ENCODE measurements around the gene MRPS18A. TPM values are rescaled to one million over a fixed set of nuclear protein-coding genes. Genes with fewer than 3 reads are reported as not detected.

MRPS18A gene
- total and polyA plus RNA-seq, 2 experiments from 2014 or later: 58.6 to 62.7 TPM

DNA sequence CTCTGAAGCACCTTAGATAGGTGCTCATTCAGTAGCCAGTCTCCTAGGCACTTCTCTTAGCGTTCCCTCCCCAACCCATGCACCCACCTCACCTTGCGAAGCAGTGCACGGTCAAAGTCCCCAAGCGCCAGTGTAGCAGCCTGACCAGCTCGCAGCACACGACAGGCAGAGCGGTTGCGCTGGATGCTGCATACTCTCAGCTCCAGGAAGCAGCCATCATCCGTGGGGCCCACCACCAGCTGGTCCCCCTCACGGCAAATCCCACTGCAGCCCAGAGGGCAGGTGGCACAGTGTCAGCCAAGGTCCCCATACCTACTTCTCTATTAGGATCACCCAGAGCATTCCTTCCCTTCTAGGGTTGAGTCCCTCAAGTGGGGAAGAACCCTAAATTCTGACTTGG, 65.0 kb downstream of the MRPS18A start:
- TF ChIP-seq STAT1 (IDR thresholded peaks at IDR 0.05; ENCODE audit: unreplicated experiment): no peak
- TF ChIP-seq, protein P1, sequence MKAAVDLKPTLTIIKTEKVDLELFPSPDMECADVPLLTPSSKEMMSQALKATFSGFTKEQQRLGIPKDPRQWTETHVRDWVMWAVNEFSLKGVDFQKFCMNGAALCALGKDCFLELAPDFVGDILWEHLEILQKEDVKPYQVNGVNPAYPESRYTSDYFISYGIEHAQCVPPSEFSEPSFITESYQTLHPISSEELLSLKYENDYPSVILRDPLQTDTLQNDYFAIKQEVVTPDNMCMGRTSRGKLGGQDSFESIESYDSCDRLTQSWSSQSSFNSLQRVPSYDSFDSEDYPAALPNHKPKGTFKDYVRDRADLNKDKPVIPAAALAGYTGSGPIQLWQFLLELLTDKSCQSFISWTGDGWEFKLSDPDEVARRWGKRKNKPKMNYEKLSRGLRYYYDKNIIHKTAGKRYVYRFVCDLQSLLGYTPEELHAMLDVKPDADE (IDR thresholded peaks at IDR 0.05): no peak
- TF ChIP-seq POLR2AphosphoS5 (IDR thresholded peaks at IDR 0.05; ENCODE audit: low read depth): no peak
- no peak for TF ChIP-seq NANOG (IDR thresholded peaks at IDR 0.05; ENCODE audit: borderline replicate concordance)
- no peak for TF ChIP-seq EZH2phosphoT487 (IDR thresholded peaks at IDR 0.05; ENCODE audit: unreplicated experiment)
- H3K4me1 Mint-ChIP-seq: no peaks in the 10 kb centered on the region; the same call in 2 of the 3 replicates
- no peaks in the 10 kb centered on the region for H3K4me1 ChIP-seq (ENCODE audit: insufficient read depth)
- peaks cover 15% of the 10 kb centered on the region for H3K36me3 ChIP-seq (ENCODE audit: insufficient read depth)
- no peak for DNase-seq (ENCODE audit: low spot score)
- H3K27ac ChIP-seq (ENCODE audit: low read depth): no peak overlapping the region
- H3K27me3 ChIP-seq (ENCODE audit: insufficient read depth): no peaks in the 10 kb centered on the region
- peaks cover 64% of the 10 kb centered on the region for H3K36me3 Mint-ChIP-seq (ENCODE audit: low read depth)
- H3K9me2 ChIP-seq (ENCODE audit: insufficient read depth): no peaks in the 10 kb centered on the region
- H3K9me3 Mint-ChIP-seq: no peaks in the 10 kb centered on the region
- H3K4me2 ChIP-seq: no peak overlapping the region
- H3F3A ChIP-seq (replicated peaks; ENCODE audit: low read depth): peaks cover 8% of the 10 kb centered on the region; the same call in 1 of the 2 replicates
- no peak overlapping the region for H2AFZ ChIP-seq
- H3K4me3 ChIP-seq: no peak overlapping the region
- ATAC-seq: no peak
- no peak overlapping the region for H3K27ac Mint-ChIP-seq
- peaks cover 4% of the 10 kb centered on the region for H3K27me3 Mint-ChIP-seq (ENCODE audit: insufficient read depth, low read depth, poor library complexity)
- H3K79me2 ChIP-seq (replicated peaks; ENCODE audit: insufficient read depth): peaks cover 9% of the 10 kb centered on the region
- peaks cover 4% of the 10 kb centered on the region for H4K20me1 ChIP-seq (replicated peaks; ENCODE audit: insufficient read depth)
- no peak overlapping the region for H3K4me3 Mint-ChIP-seq

DNA sequence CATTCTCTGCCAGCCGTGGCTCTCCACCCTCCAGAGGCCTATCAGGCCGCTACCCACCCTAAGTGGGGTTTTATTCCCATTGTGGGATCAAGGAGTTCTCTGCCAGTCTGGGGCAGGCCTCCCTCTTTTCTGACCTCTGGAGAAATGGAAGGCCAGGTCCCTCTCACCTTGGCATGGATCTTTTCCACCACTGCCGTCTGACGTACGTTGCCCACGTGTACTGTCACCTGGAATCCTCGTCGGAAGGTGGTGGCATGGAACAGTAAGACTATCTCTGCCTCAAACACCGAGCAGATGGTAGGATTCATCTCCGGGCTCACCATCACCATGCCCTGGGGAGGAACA, 65.8 kb downstream of the MRPS18A start:
- no peak overlapping the region for H3K27ac ChIP-seq (ENCODE audit: low read depth)
- H3K27me3 ChIP-seq (ENCODE audit: insufficient read depth): no peaks in the 10 kb centered on the region
- no peaks in the 10 kb centered on the region; the same call in 2 of the 3 replicates for H3K4me1 Mint-ChIP-seq
- H3K4me1 ChIP-seq (ENCODE audit: insufficient read depth): no peaks in the 10 kb centered on the region
- peaks cover 2% of the 10 kb centered on the region; the same call in 1 of the 2 replicates for H3K79me2 ChIP-seq (replicated peaks; ENCODE audit: insufficient read depth)
- no peak overlapping the region for H3K4me3 Mint-ChIP-seq
- ATAC-seq (no peak), DNase-seq (ENCODE audit: low spot score) (no peak)
- no peak overlapping the region for H2AFZ ChIP-seq
- H4K20me1 ChIP-seq (replicated peaks; ENCODE audit: insufficient read depth): no peaks in the 10 kb centered on the region; the same call in 1 of the 2 replicates
- no peaks in the 10 kb centered on the region for H3K9me3 Mint-ChIP-seq
- no peaks in the 10 kb centered on the region for H3K9me2 ChIP-seq (ENCODE audit: insufficient read depth)
- H3K27ac Mint-ChIP-seq: no peak overlapping the region
- TF ChIP-seq NANOG (IDR thresholded peaks at IDR 0.05; ENCODE audit: borderline replicate concordance) (no peak), POLR2AphosphoS5 (IDR thresholded peaks at IDR 0.05; ENCODE audit: low read depth) (no peak), EZH2 (IDR thresholded peaks at IDR 0.05; ENCODE audit: low read depth, unreplicated experiment) (no peak), STAT1 (IDR thresholded peaks at IDR 0.05; ENCODE audit: unreplicated experiment) (no peak), ZNF331 (CRISPR knock-in tag; IDR thresholded peaks at IDR 0.05; ENCODE audit: low read depth) (no peak), JUNB (IDR thresholded peaks at IDR 0.05; ENCODE audit: unreplicated experiment) (no peak), ZNF114 (CRISPR knock-in tag; IDR thresholded peaks at IDR 0.05) (no peak), CREB1 (CRISPR knock-in tag; IDR thresholded peaks at IDR 0.05; ENCODE audit: low read depth) (no peak)
- TF ChIP-seq, protein P2, sequence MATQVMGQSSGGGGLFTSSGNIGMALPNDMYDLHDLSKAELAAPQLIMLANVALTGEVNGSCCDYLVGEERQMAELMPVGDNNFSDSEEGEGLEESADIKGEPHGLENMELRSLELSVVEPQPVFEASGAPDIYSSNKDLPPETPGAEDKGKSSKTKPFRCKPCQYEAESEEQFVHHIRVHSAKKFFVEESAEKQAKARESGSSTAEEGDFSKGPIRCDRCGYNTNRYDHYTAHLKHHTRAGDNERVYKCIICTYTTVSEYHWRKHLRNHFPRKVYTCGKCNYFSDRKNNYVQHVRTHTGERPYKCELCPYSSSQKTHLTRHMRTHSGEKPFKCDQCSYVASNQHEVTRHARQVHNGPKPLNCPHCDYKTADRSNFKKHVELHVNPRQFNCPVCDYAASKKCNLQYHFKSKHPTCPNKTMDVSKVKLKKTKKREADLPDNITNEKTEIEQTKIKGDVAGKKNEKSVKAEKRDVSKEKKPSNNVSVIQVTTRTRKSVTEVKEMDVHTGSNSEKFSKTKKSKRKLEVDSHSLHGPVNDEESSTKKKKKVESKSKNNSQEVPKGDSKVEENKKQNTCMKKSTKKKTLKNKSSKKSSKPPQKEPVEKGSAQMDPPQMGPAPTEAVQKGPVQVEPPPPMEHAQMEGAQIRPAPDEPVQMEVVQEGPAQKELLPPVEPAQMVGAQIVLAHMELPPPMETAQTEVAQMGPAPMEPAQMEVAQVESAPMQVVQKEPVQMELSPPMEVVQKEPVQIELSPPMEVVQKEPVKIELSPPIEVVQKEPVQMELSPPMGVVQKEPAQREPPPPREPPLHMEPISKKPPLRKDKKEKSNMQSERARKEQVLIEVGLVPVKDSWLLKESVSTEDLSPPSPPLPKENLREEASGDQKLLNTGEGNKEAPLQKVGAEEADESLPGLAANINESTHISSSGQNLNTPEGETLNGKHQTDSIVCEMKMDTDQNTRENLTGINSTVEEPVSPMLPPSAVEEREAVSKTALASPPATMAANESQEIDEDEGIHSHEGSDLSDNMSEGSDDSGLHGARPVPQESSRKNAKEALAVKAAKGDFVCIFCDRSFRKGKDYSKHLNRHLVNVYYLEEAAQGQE (IDR thresholded peaks at IDR 0.05; ENCODE audit: unreplicated experiment): no peak
- TF ChIP-seq, protein P3, sequence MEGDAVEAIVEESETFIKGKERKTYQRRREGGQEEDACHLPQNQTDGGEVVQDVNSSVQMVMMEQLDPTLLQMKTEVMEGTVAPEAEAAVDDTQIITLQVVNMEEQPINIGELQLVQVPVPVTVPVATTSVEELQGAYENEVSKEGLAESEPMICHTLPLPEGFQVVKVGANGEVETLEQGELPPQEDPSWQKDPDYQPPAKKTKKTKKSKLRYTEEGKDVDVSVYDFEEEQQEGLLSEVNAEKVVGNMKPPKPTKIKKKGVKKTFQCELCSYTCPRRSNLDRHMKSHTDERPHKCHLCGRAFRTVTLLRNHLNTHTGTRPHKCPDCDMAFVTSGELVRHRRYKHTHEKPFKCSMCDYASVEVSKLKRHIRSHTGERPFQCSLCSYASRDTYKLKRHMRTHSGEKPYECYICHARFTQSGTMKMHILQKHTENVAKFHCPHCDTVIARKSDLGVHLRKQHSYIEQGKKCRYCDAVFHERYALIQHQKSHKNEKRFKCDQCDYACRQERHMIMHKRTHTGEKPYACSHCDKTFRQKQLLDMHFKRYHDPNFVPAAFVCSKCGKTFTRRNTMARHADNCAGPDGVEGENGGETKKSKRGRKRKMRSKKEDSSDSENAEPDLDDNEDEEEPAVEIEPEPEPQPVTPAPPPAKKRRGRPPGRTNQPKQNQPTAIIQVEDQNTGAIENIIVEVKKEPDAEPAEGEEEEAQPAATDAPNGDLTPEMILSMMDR (conservative IDR thresholded peaks at IDR 0.05; ENCODE audit: low read depth in 2 of 2): no peak
- no peak overlapping the region for H3K4me3 ChIP-seq
- peaks cover 60% of the 10 kb centered on the region for H3K36me3 Mint-ChIP-seq (ENCODE audit: low read depth)
- peaks cover 15% of the 10 kb centered on the region for H3K36me3 ChIP-seq (ENCODE audit: insufficient read depth)
- H3F3A ChIP-seq (replicated peaks; ENCODE audit: low read depth): peaks cover 4% of the 10 kb centered on the region; the same call in 1 of the 2 replicates
- H3K4me2 ChIP-seq: no peak overlapping the region
- peaks cover 4% of the 10 kb centered on the region for H3K27me3 Mint-ChIP-seq (ENCODE audit: insufficient read depth, low read depth, poor library complexity)

Measured in GM23338 (cell line).